HepG2 (cell line): Measurements from ENCODE around the gene CLEC10A. TPM values are rescaled to one million over a fixed set of nuclear protein-coding genes. Genes with fewer than 3 reads are reported as not detected.

Experiments used
- EEA1 ChIP-seq: sonication (generic); formaldehyde crosslinking; IDR thresholded peaks from 2 replicates; pipeline ENCODE4 v1.5.1; 2020; ENCODE audit warnings: mild to moderate bottlenecking, missing genetic modification reagents, borderline replicate concordance
- NBN ChIP-seq: fragments of 450-650 bp; conservative IDR thresholded peaks from 2 replicates; pipeline ENCODE4 v1.6.1; 2017
- POGZ ChIP-seq: sonication (generic); formaldehyde crosslinking; IDR thresholded peaks from 2 replicates; pipeline ENCODE4 v1.4.0; 2020; ENCODE audit warnings: mild to moderate bottlenecking, missing genetic modification reagents
- REXO4 ChIP-seq: sonication (generic); formaldehyde crosslinking; IDR thresholded peaks from 2 replicates; pipeline ENCODE4 v1.8.0; 2022; ENCODE audit warnings: missing genetic modification reagents, mild to moderate bottlenecking, borderline replicate concordance
- XRCC5 ChIP-seq: fragments of 200-400 bp; formaldehyde crosslinking; optimal IDR thresholded peaks from 2 replicates; pipeline ENCODE3; 2017; ENCODE audit warnings: mild to moderate bottlenecking, low read length
- ZBTB3 ChIP-seq: sonication (generic); formaldehyde crosslinking; IDR thresholded peaks from 2 replicates; pipeline ENCODE4 v1.4.0; 2020; ENCODE audit warnings: low read depth, mild to moderate bottlenecking, moderate library complexity, missing genetic modification reagents, borderline replicate concordance
- ZNF460 ChIP-seq: sonication (generic); formaldehyde crosslinking; IDR thresholded peaks from 2 replicates; pipeline ENCODE4 v1.5.1; 2020; ENCODE audit warnings: missing genetic modification reagents, mild to moderate bottlenecking, borderline replicate concordance
- ZNF619 ChIP-seq: sonication (generic); formaldehyde crosslinking; IDR thresholded peaks from 2 replicates; pipeline ENCODE4 v1.4.0; 2020; ENCODE audit warnings: mild to moderate bottlenecking, missing genetic modification reagents
- ZNF777 ChIP-seq: sonication (generic); formaldehyde crosslinking; IDR thresholded peaks from 2 replicates; pipeline ENCODE4 v1.4.0; 2020; ENCODE audit warnings: missing genetic modification reagents
- polyA plus RNA-seq, 8 experiments: library from polyadenylated mRNA; depleted of rRNA in 3 of 8; stranded (reverse) in 7 of 8; unstranded in 1 of 8; fragments of >200 nt; fragmentation: Illumina TruSeq in 4 of 8; extraction: Trizol in 4 of 8; gene quantifications; 2 replicates each; pipeline versions ENCODE4 v1.2.1 to v1.2.3, GENCODE V29; 2011 to 2016; ENCODE audit warnings: low read depth in 4 of 8, missing spikeins in 1 of 8, mixed read lengths in 1 of 8; ENCODE audit not compliant: insufficient read depth in 1 of 8
- total RNA-seq, 5 experiments: library from RNA; depleted of rRNA; stranded (reverse); fragments of >200 nt; fragmentation: Illumina TruSeq; extraction: Trizol; gene quantifications; 2 replicates each; pipeline ENCODE4 v1.2.3, GENCODE V29; 2016; ENCODE audit warnings: low read depth in 1 of 5
- TF ChIP-seq, protein P1 (sequence below): sonication (generic); formaldehyde crosslinking; IDR thresholded peaks from 2 replicates; pipeline ENCODE4 v1.4.0; 2020; ENCODE audit warnings: missing genetic modification reagents
- TF ChIP-seq, protein P2 (sequence below): sonication (generic); formaldehyde crosslinking; IDR thresholded peaks from 2 replicates; pipeline ENCODE4 v1.8.1; 2023; ENCODE audit warnings: missing genetic modification reagents, mild to moderate bottlenecking, borderline replicate concordance
- TF ChIP-seq, protein P3 (sequence below): sonication (generic); formaldehyde crosslinking; IDR thresholded peaks from 2 replicates; pipeline ENCODE4 v1.4.0; 2020; ENCODE audit warnings: missing genetic modification reagents
- TF ChIP-seq, protein P4 (sequence below), 2 experiments: fragments of 450-650 bp in 1 of 2; sonication (generic) in 1 of 2; formaldehyde crosslinking; IDR thresholded peaks; 2 replicates each; pipeline versions ENCODE4 v1.5.0 to v1.8.0; 2020 to 2022; ENCODE audit warnings: mild to moderate bottlenecking in 1 of 2, missing genetic modification reagents in 1 of 2
- TF ChIP-seq, protein P5 (sequence below): sonication (generic); formaldehyde crosslinking; conservative IDR thresholded peaks from 2 replicates; pipeline ENCODE4 v1.8.0; 2022; ENCODE audit warnings: missing genetic modification reagents
- TF ChIP-seq, protein P6 (sequence below): sonication (generic); formaldehyde crosslinking; IDR thresholded peaks from 2 replicates; pipeline ENCODE4 v1.4.0; 2020; ENCODE audit warnings: missing genetic modification reagents

Gene CLEC10A
- total and polyA plus RNA-seq, 2 of the 13 experiments (the other 11 are each of a cell fraction or from before 2014, with no cell fraction given) = 0.33 TPM; not detected in 1

DNA sequence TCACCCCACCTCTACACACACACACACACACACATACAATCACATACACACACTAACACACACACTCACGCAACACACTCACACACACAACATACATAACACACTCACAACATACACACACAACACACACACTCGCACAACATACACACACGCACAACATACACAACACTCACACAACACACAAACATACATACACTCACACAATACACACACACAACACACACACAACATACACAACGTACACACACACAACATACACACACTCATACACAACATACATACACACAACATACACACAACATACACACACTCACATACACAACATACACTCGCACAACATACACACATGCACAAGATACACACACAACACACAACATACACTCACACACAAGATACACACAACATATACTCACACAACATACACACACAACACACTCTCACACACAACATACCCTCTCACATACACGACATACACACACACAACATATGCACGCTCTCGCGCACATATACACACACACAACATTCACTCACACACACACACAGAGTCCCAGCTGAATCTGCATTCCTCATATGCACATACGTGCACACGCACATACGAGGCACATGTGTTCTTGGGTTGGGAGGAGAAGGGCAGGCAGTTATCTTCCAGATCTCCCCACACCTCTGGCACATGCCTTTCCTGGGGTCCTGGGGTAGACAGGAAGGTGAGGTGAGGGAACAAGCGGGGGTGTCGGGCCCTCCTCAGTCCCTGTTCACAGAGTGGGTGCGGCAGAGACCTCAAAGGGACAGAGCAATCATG lies 33.4 kb upstream of the CLEC10A start (continued):
- TF ChIP-seq, protein P1, sequence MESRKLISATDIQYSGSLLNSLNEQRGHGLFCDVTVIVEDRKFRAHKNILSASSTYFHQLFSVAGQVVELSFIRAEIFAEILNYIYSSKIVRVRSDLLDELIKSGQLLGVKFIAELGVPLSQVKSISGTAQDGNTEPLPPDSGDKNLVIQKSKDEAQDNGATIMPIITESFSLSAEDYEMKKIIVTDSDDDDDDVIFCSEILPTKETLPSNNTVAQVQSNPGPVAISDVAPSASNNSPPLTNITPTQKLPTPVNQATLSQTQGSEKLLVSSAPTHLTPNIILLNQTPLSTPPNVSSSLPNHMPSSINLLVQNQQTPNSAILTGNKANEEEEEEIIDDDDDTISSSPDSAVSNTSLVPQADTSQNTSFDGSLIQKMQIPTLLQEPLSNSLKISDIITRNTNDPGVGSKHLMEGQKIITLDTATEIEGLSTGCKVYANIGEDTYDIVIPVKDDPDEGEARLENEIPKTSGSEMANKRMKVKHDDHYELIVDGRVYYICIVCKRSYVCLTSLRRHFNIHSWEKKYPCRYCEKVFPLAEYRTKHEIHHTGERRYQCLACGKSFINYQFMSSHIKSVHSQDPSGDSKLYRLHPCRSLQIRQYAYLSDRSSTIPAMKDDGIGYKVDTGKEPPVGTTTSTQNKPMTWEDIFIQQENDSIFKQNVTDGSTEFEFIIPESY = 0 out of 2 replicates have a peak, but pooled peaks have one; percentile 7
- TF ChIP-seq REXO4 (CRISPR knock-in tag) (no peak), XRCC5 (no peak), NBN (peak; percentile 99), ZBTB3 (CRISPR knock-in tag) (no peak), ZNF619 (CRISPR knock-in tag) (peak; percentile 32; the same call in 1 of the 2 replicates), ZNF460 (no peak), ZNF777 (CRISPR knock-in tag) (no peak), POGZ (no peak), EEA1 (CRISPR knock-in tag) (peak; percentile 50; the same call in 1 of the 2 replicates)
- TF ChIP-seq, protein P2, sequence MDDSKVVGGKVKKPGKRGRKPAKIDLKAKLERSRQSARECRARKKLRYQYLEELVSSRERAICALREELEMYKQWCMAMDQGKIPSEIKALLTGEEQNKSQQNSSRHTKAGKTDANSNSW (CRISPR knock-in tag) = no peak
- TF ChIP-seq, protein P3, sequence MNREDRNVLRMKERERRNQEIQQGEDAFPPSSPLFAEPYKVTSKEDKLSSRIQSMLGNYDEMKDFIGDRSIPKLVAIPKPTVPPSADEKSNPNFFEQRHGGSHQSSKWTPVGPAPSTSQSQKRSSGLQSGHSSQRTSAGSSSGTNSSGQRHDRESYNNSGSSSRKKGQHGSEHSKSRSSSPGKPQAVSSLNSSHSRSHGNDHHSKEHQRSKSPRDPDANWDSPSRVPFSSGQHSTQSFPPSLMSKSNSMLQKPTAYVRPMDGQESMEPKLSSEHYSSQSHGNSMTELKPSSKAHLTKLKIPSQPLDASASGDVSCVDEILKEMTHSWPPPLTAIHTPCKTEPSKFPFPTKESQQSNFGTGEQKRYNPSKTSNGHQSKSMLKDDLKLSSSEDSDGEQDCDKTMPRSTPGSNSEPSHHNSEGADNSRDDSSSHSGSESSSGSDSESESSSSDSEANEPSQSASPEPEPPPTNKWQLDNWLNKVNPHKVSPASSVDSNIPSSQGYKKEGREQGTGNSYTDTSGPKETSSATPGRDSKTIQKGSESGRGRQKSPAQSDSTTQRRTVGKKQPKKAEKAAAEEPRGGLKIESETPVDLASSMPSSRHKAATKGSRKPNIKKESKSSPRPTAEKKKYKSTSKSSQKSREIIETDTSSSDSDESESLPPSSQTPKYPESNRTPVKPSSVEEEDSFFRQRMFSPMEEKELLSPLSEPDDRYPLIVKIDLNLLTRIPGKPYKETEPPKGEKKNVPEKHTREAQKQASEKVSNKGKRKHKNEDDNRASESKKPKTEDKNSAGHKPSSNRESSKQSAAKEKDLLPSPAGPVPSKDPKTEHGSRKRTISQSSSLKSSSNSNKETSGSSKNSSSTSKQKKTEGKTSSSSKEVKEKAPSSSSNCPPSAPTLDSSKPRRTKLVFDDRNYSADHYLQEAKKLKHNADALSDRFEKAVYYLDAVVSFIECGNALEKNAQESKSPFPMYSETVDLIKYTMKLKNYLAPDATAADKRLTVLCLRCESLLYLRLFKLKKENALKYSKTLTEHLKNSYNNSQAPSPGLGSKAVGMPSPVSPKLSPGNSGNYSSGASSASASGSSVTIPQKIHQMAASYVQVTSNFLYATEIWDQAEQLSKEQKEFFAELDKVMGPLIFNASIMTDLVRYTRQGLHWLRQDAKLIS = no peak
- TF ChIP-seq, protein P4, sequence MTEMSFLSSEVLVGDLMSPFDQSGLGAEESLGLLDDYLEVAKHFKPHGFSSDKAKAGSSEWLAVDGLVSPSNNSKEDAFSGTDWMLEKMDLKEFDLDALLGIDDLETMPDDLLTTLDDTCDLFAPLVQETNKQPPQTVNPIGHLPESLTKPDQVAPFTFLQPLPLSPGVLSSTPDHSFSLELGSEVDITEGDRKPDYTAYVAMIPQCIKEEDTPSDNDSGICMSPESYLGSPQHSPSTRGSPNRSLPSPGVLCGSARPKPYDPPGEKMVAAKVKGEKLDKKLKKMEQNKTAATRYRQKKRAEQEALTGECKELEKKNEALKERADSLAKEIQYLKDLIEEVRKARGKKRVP (CRISPR knock-in tag; IDR thresholded peaks at IDR 0.05) = peak in 1 of 2 experiments; percentile 64; a peak in 1 of 4 replicates
- TF ChIP-seq, protein P5, sequence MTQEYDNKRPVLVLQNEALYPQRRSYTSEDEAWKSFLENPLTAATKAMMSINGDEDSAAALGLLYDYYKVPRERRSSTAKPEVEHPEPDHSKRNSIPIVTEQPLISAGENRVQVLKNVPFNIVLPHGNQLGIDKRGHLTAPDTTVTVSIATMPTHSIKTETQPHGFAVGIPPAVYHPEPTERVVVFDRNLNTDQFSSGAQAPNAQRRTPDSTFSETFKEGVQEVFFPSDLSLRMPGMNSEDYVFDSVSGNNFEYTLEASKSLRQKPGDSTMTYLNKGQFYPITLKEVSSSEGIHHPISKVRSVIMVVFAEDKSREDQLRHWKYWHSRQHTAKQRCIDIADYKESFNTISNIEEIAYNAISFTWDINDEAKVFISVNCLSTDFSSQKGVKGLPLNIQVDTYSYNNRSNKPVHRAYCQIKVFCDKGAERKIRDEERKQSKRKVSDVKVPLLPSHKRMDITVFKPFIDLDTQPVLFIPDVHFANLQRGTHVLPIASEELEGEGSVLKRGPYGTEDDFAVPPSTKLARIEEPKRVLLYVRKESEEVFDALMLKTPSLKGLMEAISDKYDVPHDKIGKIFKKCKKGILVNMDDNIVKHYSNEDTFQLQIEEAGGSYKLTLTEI (CRISPR knock-in tag) = no peak
- TF ChIP-seq, protein P6, sequence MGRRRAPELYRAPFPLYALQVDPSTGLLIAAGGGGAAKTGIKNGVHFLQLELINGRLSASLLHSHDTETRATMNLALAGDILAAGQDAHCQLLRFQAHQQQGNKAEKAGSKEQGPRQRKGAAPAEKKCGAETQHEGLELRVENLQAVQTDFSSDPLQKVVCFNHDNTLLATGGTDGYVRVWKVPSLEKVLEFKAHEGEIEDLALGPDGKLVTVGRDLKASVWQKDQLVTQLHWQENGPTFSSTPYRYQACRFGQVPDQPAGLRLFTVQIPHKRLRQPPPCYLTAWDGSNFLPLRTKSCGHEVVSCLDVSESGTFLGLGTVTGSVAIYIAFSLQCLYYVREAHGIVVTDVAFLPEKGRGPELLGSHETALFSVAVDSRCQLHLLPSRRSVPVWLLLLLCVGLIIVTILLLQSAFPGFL = no peak
